NCI-H510A treated with DMSO at 0.1 percent for 48 hours (cell line): ENCODE results near the gene RPS27L.

ENCODE experiments used
- DNase-seq: peaks from one replicate; lab custom pipeline; 2025; lab: John Stamatoyannopoulos, UW

Gene RPS27L

DNA sequence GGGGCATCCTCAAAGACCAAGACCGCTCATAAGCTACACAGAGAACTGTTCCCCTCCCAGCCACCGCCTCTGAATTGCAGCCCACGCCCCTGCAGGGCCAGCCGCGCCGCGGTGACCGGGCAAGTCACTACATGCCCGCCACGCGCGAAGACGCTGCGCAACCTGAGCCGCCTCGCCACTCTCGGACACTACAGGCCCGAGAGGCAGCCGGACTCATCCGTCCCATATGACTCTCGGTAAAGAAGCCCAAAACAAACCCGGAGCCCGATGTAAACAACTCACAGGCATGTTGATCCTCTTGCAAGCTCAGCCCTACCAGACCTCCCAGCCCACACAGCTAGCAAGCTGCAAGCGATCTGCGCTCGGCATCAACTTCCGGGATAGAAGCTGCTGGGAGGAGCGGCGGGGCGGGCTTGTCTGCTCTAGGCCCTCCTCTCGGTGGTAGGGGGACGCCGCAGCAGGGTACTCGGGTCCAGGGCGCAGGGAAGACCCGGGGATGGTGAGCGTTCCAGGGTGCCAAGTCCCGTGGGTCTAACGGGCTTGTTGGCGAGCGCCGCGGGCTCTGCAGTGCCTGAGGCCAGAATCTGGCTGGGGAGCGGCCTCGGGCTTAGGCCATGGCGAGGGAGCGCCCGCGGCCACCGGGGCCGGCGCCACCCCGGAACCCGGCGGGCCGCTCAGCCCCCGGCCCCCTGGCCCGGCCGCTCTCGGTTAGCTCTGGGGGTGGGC, at the start of gene RPS27L:
Gene RPS27L, minus strand, starts transcription at position 360 of the 726 bp plus-strand sequence. Its CDS starts 72 bp downstream, at position 288.
- DNase-seq: peak; percentile 54

- DNase-seq: no peak
Measured at GRCh38 chr15:63206079-63206478, 48.8 kb upstream of the RPS27L start.

- no peak for DNase-seq
Measured at GRCh38 chr15:63203451-63204090, 46.3 kb upstream of the RPS27L start.

GRCh38 chr15:63202861-63203260, 45.6 kb upstream of the RPS27L start:
- DNase-seq: no peak

DNA sequence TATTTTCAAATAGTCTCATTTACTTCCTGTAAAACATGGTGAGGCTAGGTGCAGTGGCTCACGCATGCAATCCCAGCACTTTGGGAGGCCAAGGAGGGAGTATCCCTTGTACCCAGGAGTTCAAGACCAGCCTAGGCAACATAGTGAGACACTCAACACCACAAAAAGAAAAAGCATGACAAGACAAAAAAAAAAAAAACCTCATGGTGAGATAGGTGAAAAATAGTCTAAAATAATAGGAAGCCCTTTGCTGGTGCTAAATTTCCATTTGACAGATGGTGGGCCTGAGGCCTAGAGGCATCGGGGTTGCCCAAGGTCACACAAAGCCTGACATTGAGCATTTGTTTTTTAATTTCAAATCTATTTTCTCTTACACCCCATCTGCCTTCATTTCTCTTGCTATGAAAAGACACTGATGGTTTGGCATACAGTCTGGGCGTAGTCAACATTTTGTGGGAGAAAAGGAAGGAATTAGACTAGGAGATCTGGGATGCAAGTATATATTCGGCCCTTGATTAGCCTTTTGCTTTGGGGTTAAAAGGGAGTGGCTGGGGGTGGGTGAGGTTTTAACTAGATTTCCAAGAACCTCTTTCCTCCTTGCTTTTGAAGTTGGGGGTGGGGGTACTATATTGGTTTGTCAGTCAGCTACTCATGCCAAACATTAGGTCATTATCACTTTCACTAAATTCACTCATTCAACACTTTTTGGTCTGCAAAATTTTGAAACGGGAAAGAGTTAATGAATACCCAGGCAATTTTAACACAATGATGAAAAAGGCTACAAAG, 43.4 kb upstream of the RPS27L start:
- no peak for DNase-seq

- DNase-seq: no peak
Measured at GRCh38 chr15:63198371-63199250, 41.3 kb upstream of the RPS27L start.

- no peak for DNase-seq
Measured at GRCh38 chr15:63197626-63198025, 40.3 kb upstream of the RPS27L start.

- DNase-seq: no peak
Measured at GRCh38 chr15:63196842-63197241, 39.6 kb upstream of the RPS27L start.

DNA sequence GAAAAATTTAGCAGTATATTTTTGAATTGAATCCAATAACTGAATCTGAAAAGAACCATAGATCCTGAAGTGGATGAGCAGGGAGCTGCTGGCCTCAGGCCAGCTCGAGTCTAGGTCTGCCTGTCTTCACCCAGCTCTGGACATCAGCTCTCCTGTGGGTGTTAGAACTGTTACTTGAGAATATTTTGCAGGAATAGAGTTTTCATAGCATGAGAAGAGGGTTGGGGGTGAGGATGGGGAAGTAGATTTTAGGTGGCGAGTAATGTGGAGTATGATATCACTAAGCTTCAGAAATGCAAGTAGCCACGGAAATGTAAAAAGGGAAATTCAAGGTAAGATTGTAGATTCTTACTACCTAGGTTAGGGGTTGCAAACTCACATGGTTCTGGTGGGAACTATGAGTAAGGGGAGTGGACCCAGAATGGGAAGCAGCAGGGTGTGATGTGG, 38.3 kb upstream of the RPS27L start:
- DNase-seq: no peak

GRCh38 chr15:63194880-63195568, 37.7 kb upstream of the RPS27L start:
- no peak for DNase-seq

GRCh38 chr15:63194302-63194701, 37.0 kb upstream of the RPS27L start:
- DNase-seq: no peak

DNA sequence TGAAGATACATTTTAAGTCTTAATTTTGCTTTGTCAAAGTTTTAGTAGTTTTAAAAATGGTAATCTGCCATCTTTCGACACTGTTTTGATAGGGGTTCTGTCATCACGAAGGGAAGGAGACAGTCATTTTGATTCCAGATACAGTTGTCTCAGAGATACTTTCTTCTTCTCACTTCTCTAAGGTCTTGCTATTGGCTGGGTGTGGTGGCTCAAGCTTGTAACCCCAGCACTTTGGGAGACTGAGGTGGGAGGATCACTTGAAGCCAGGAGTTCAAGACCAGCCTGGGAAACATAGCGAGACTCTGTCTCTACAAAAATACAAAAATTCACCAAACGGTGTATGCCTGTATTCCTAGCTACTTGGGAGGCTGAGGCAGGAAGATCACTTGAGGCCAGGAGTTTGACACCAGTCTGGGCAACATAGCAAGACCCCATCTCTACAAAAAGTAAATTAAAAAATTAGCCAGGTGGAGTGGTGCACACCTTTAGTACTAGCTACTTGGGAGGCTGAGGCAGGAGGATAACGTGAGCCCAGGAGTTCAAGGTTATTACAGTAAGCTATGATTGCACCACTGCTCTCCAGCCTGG, 35.4 kb upstream of the RPS27L start:
- DNase-seq: no peak

DNA sequence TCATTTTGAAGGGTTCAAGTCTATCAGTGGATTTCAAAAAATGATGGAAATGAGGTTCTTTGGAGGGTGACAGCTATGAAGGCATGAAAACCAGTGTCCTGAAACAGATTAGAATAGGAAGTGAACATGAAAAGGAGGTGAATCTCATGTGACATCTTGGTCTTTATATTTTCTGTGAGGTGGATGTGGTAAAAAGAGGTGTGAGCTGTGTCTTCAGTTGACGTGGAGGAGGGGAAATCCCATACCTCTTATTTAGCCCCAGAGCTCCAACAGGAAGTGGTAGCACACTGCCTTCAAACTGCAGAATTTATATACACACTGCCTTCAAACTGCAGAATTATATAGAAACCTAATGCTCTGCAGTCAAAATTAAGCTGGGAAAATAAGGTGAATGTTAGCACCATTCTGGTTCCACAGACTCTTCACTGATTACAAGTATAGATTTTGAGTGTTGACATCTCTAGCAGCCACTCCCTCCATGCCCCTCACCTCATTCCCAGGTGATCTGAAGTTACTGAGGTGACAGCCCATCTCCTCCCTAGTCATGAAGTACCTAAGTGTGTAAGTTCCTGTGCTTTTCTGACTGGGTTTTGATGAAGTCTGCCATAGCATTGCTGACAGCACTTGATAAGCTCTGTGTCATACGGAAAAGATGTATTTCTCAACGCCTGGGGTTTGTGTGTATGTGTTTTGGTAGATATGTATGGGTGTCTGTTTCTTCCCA, 34.8 kb upstream of the RPS27L start:
- DNase-seq: no peak

GRCh38 chr15:63190769-63191649, 33.7 kb upstream of the RPS27L start:
- DNase-seq: no peak

GRCh38 chr15:63189941-63190768, 32.9 kb upstream of the RPS27L start:
- no peak for DNase-seq

- DNase-seq: peak; percentile 84
Measured at GRCh38 chr15:63188926-63189871, 31.9 kb upstream of the RPS27L start, which contains the start of gene RAB8B. Gene RAB8B, plus strand, starts transcription at chr15:63189606. Its CDS starts 19 bp downstream, at chr15:63189625.
